HG02571 (cell line): ENCODE data around the gene INPP5A.
"Not testable (repeated sequence)": the region's sequence is repeated elsewhere in the genome, so short reads cannot be mapped to it uniquely, and the experiment has no call there.

Source experiments
- ATAC-seq: cut with Tn5 transposase; IDR thresholded peaks from one replicate; pipeline ENCODE4 v1.9.1; 2021; ENCODE audit warnings: mild to moderate bottlenecking, moderate library complexity; ENCODE audit not compliant: unreplicated experiment

INPP5A gene

GRCh38 chr10:132700156-132701098 is 162.8 kb downstream of the INPP5A start:
- no peak for ATAC-seq

- no peak for ATAC-seq
Observed at GRCh38 chr10:132701099-132701845, 163.7 kb downstream of the INPP5A start.

DNA sequence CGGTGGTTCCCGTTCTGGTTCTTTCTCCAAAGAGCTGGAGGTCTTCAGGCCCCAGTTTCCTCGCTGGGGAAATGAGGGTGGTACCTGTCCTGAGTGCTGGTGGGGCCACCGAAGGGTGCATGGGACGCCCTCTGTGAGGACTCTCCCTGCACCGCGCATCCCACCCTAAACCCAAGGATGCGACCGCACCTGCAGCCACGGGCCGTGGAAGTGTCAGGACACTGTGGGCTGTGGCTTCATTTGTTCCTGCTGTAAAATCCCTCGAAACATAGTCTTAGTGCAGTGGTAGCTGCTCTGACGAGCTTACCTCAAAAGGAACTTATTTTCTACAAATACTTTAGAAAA is 164.2 kb downstream of the INPP5A start:
- ATAC-seq: no peak

- no peak for ATAC-seq
Observed at GRCh38 chr10:132702601-132703418, 165.2 kb downstream of the INPP5A start.

GRCh38 chr10:132703419-132704007 is 165.9 kb downstream of the INPP5A start:
- no peak for ATAC-seq

DNA sequence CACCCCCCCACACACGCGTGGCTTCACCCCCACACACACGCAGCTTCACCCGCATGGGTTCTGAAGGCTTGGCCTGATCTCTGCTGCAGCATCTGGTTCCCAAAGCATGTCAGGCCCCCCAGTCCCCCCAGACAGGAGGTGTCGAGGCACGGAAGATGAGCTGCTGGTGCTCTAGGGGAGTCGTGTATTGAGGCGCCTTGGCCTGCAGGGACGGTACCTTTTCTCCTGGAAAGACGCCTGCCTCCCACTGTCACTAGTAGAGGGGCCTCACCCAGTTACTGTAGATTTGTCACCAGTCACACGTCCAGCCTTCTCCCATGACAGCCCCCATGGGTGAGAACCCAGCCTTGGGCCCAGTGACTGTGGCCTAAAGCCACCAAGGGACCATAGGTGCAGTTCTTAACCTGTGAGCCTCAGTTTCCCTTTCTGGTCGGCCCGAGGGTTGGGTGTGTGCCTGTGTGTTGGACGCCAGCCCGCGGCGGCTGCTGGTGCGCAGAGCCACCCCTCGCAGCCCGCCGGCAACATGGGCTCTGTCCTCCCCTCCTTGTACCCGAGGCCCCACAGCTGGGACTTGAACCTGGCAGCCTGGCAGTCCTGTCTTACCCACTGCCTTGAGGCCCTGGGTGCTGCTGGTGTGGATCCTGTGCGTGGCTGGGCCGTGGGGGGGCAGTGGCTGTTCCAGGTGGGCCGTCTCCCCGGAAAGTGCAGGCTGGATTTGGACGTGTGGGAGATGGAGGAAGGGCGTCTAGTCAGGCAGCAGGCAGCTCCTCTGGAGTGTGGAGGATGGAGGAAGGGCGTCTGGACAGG is 166.6 kb downstream of the INPP5A start:
- ATAC-seq: no peak

- not testable (repeated sequence) for ATAC-seq
Observed at GRCh38 chr10:132704815-132705064, 167.2 kb downstream of the INPP5A start.

DNA sequence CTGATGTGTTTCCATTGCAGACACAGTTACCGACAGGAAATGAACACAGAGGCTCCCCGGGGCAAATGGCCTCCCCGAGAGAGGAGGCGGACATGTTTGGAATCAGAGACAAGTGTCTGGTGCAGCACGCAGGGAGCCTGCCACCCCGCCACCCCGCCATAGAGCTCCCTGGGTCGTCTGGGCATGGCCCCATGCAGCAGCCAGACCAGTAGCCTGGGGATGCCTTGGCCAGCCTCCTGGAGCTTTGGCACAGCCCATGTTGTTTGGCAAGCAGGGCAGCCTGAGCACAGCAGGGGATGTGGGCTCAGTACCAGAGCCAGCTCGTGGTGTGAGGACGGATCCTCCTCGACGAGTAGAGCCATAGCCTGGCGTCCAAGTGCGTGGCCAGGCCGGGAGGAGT is 167.6 kb downstream of the INPP5A start:
- ATAC-seq: no peak

GRCh38 chr10:132705943-132706342 is 168.4 kb downstream of the INPP5A start:
- ATAC-seq: no peak

DNA sequence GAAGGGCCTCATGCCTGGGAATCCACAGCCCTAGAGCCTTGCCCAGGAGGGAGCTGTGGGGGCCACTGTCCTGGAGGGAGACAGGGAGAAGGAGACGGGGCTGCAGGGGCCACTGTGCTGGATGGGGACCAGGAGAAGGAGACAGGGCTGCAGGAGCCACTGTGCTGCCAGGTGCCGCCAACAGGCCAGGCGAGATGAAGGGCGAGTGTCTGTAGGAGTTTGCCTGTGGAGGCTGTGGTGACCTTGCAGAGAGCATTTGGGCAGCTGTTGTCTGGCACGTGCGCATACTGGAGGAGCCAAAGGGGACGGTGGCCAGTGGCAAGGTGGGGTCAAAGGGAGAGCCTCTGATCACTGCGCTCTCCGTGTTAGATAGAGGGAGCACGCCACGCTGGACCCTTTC is 169.1 kb downstream of the INPP5A start:
- no peak for ATAC-seq

- no peak for ATAC-seq
Observed at GRCh38 chr10:132707121-132707775, 169.7 kb downstream of the INPP5A start.

GRCh38 chr10:132707776-132708171 is 170.2 kb downstream of the INPP5A start:
- no peak for ATAC-seq

- ATAC-seq: no peak
Observed at GRCh38 chr10:132708441-132708840, 170.9 kb downstream of the INPP5A start.

- ATAC-seq: no peak
Observed at GRCh38 chr10:132708936-132709335, 171.3 kb downstream of the INPP5A start.

GRCh38 chr10:132709471-132709951 is 171.9 kb downstream of the INPP5A start:
- ATAC-seq: no peak

DNA sequence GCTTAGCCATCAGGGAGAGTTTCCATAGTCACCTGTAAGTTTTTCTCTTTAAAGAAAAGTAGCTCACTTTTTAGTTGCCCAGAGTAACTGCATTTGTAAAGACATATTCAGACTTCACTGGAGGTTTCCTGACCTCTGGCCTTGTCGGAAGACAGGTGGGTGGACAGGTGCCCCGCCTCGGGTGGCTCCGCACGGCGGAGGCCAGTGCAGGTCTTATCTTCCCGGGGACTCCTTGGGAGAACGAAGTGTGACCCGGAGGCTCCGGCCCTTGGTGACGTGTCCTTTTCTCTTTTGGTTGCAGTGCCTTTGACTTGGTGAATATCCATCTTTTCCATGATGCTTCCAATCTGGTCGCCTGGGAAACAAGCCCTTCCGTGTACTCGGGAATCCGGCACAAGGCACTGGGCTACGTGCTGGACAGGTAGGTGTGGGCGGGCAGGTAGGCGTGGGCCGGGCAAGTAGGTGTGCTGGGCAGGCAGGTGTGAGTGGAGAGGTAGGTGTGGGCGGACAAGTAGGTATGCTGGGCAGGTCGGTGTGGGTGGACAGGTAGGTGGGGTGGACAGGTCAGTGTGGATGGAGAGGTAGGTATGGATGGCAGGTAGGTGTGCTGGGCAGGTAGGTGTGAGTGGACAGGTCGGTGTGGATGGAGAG is 172.6 kb downstream of the INPP5A start:
- no peak for ATAC-seq

- no peak for ATAC-seq
Observed at GRCh38 chr10:132710746-132711612, 173.4 kb downstream of the INPP5A start.

DNA sequence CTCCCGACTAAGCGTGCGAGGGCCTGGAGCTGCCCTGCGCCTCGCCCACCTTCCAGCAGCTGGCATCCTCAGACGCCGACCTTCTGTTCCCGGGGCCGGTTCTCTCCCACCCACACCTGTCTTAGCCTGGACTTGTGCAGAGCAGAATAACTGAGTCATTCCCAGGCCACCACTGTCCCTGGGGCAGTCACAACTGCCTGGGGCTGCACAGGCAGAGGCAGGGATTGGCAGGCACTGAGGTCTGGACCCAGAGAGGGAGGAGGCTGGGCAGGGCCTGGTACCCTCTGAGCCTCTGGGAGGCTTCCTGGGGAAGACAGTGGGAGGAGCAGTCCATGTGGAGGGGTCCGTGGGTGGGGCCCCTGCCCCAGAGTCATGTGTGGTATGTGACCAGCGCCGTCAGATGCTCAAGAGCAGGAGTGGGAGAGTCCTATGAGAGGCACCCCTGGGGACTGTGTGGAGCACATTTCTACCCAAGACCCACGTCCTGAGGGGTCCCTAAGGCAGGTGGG is 174.1 kb downstream of the INPP5A start:
- no peak for ATAC-seq
